Epithelial cell of proximal tubule (primary cell): ENCODE measurements around the gene BARX1. TPM values are rescaled to one million over a fixed set of nuclear protein-coding genes. Genes with fewer than 3 reads are reported as not detected.
"Not testable (repeated sequence)": the region's sequence is repeated elsewhere in the genome, so short reads cannot be mapped to it uniquely, and the experiment has no call there.

ENCODE experiments used
- DNase-seq: peaks from one replicate; pipeline ENCODE4 v3.0.0-alpha.2; 2011; ENCODE audit warnings: low read depth
- H3K4me3 ChIP-seq: 2 replicates; pipeline ENCODE4 v1.5.1; 2011; ENCODE audit warnings: low read depth, mild to moderate bottlenecking, low read length
- total RNA-seq: library from RNA; depleted of rRNA; stranded (reverse); fragments of >200 nt; gene quantifications from 2 replicates; pipeline ENCODE4 v1.2.3, GENCODE V29; 2015
- TF ChIP-seq, protein P1 (sequence below): conservative IDR thresholded peaks from 2 replicates; pipeline ENCODE4 v1.5.1; 2012; ENCODE audit warnings: low read depth, mild to moderate bottlenecking, low read length

BARX1 gene
- total RNA-seq, 1 donor from 2014 or later, result not detected

GRCh38 chr9:93967020-93967803, 12.1 kb upstream of the BARX1 start:
- DNase-seq, result no peak
- TF ChIP-seq, protein P1, sequence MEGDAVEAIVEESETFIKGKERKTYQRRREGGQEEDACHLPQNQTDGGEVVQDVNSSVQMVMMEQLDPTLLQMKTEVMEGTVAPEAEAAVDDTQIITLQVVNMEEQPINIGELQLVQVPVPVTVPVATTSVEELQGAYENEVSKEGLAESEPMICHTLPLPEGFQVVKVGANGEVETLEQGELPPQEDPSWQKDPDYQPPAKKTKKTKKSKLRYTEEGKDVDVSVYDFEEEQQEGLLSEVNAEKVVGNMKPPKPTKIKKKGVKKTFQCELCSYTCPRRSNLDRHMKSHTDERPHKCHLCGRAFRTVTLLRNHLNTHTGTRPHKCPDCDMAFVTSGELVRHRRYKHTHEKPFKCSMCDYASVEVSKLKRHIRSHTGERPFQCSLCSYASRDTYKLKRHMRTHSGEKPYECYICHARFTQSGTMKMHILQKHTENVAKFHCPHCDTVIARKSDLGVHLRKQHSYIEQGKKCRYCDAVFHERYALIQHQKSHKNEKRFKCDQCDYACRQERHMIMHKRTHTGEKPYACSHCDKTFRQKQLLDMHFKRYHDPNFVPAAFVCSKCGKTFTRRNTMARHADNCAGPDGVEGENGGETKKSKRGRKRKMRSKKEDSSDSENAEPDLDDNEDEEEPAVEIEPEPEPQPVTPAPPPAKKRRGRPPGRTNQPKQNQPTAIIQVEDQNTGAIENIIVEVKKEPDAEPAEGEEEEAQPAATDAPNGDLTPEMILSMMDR, result no peak
- no peak overlapping the region for H3K4me3 ChIP-seq

GRCh38 chr9:93965830-93966577, 10.8 kb upstream of the BARX1 start:
- TF ChIP-seq, protein P1, result peak; percentile 49
- H3K4me3 ChIP-seq, result no peak overlapping the region
- no peak for DNase-seq

- TF ChIP-seq, protein P1, result no peak
- no peak for DNase-seq
- H3K4me3 ChIP-seq, result no peak overlapping the region
Measured at GRCh38 chr9:93964685-93965084, 9.5 kb upstream of the BARX1 start.

- H3K4me3 ChIP-seq, result no peak overlapping the region
- no peak for DNase-seq
- TF ChIP-seq, protein P1, result no peak
Measured at GRCh38 chr9:93963969-93964368, 8.8 kb upstream of the BARX1 start.

DNA sequence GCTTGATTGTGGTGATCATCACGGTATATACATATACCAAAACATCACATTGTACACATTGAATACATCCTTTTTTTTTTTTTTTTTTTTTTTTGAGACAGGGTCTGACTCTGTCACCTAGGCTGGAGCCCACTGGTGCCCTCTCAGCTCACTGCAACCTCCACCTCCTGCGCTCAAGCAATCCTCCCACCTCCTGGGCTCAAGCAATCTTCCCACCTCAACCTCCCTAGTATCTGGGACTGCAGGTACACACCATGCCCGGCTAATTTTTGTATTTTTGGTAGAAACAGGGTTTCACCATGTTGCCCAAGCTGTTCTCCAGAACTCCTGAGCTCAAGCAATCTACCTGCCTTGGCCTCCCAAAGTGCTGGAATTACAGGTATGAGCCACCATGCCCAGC, 8.3 kb upstream of the BARX1 start:
- DNase-seq, H3K4me3 ChIP-seq: not testable (repeated sequence)

GRCh38 chr9:93962561-93963440, 7.6 kb upstream of the BARX1 start:
- TF ChIP-seq, protein P1, result peak; percentile 88
- DNase-seq, result peak; percentile 10
- no peak overlapping the region for H3K4me3 ChIP-seq

DNA sequence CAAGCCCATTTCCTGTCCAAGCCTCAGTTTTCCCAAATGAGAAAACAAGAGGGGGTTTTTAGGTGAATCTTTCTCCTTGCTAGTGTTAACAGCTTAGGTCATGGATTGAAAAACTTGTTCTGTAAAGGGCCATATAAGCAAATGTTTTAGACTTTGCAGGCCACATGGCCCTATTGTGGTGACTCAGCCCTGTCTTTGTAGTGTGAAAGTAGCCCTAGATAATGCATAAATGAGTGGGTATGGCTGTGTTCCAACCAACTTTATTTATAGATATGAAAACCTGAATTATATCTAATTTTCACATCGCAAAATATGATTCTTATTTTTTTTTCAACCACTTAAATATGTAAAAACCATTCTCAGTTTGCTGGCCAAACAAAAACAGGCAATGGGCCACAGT, 6.9 kb upstream of the BARX1 start:
- DNase-seq, result no peak
- no peak overlapping the region for H3K4me3 ChIP-seq
- TF ChIP-seq, protein P1, result no peak
